Activated T-helper 2 cell treated with anti-CD3 and anti-CD28 coated beads, Interferon-gamma antibody, Interleukin-2, Interleukin-4, amounts not matched to agents 10 μg/mL and 5 μg/mL and 100 μg/mL, durations not matched to agents 14 hours and 24 hours and 36 hours (primary cell): ENCODE measurements around the gene CASP6. TPM values are rescaled to one million over a fixed set of nuclear protein-coding genes. Genes with fewer than 3 reads are reported as not detected.

Experiments
- DNase-seq: peaks from one replicate; pipeline ENCODE4 v3.0.0; 2021; ENCODE audit warnings: low spot score
- H3K27ac Mint-ChIP-seq: one replicate; pipeline ENCODE4 v1.8.0; 2021; ENCODE audit warnings: mixed read lengths
- H3K27me3 Mint-ChIP-seq: one replicate; pipeline ENCODE4 v1.8.0; 2021; ENCODE audit warnings: low read depth, mixed read lengths
- H3K36me3 Mint-ChIP-seq: one replicate; pipeline ENCODE4 v1.8.0; 2021; ENCODE audit warnings: low read depth, mixed read lengths
- H3K4me1 Mint-ChIP-seq: one replicate; pipeline ENCODE4 v1.8.0; 2021; ENCODE audit warnings: low read depth, mixed read lengths
- H3K4me3 Mint-ChIP-seq: one replicate; pipeline ENCODE4 v1.8.0; 2021; ENCODE audit warnings: low read depth, mild to moderate bottlenecking, moderate library complexity, mixed read lengths
- H3K9me3 Mint-ChIP-seq: one replicate; pipeline ENCODE4 v1.8.0; 2021; ENCODE audit warnings: mixed read lengths
- intact Hi-C: fragments of 100-400 bp; cut with micrococcal nuclease; formaldehyde crosslinking; loops from one replicate; pipeline ENCODE4 v1.15.1; 2023
- total RNA-seq: library from RNA; stranded (reverse); gene quantifications from 2 replicates; pipeline ENCODE4 v1.2.3, GENCODE V29; 2022

The CASP6 gene
- total RNA-seq, 1 donor from 2014 or later = 31.8 TPM

DNA sequence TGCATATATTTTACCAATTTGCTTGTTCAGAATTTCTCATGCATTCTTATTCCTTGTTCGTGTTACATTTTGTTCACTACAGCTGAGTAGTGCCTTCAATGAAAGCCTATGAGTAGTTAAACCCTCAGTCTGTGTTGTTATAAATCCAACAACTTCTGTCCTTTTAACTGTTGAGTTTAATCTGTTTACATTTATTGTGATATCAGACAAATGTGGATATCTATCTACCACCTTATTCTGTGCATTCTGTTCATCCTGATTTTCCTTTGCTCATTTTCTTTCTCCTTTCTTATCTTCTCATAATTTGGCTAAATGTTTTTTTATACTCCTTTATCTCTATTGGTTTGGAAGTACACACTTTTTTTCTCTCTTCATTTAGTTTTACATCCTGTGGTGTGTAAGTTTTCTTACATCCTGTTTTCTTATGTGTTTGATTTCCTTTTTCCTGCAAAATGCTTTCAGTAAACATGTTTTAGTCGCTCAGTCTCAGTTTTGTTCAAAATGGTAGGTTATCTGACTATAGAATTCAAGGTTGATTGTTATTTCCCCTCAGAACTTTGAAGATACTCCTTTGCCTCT is 54.2 kb downstream of the CASP6 start:
- H3K4me1 Mint-ChIP-seq = peaks cover 27% of the 10 kb centered on the region
- H3K27me3 Mint-ChIP-seq = no peaks in the 10 kb centered on the region
- intact Hi-C loops = loop anchor here (2.0 to 5.0 kb wide), 3 partner anchors 72 to 217 kb away; partner anchors contain the start of genes MCUB and SEC24B
- peak overlapping the region; percentile 82 for H3K27ac Mint-ChIP-seq
- peak overlapping the region; percentile 53 for H3K4me3 Mint-ChIP-seq
- peaks cover 18% of the 10 kb centered on the region for H3K9me3 Mint-ChIP-seq
- peaks cover 26% of the 10 kb centered on the region for H3K36me3 Mint-ChIP-seq
- DNase-seq = no peak

- DNase-seq = no peak
- Mint-ChIP-seq H3K27me3 (no peaks in the 10 kb centered on the region), H3K36me3 (peaks cover 26% of the 10 kb centered on the region), H3K4me3 (peak overlapping the region; percentile 44), H3K9me3 (peaks cover 18% of the 10 kb centered on the region), H3K27ac (peak overlapping the region; percentile 82), H3K4me1 (peaks cover 27% of the 10 kb centered on the region)
- intact Hi-C loops = loop anchor here (2.0 to 5.0 kb wide), 3 partner anchors 71 to 216 kb away; partner anchors contain the start of genes MCUB and SEC24B
Measured at GRCh38 chr4:109648266-109648996, 54.8 kb downstream of the CASP6 start.

- Mint-ChIP-seq H3K36me3 (peaks cover 8% of the 10 kb centered on the region), H3K4me1 (peaks cover 30% of the 10 kb centered on the region)
- intact Hi-C loops = loop anchor here (5.0 kb wide), 2 partner anchors 69 to 214 kb away; partner anchors contain the start of gene SEC24B
Measured at GRCh38 chr4:109645874-109646710, 57.2 kb downstream of the CASP6 start.

DNA sequence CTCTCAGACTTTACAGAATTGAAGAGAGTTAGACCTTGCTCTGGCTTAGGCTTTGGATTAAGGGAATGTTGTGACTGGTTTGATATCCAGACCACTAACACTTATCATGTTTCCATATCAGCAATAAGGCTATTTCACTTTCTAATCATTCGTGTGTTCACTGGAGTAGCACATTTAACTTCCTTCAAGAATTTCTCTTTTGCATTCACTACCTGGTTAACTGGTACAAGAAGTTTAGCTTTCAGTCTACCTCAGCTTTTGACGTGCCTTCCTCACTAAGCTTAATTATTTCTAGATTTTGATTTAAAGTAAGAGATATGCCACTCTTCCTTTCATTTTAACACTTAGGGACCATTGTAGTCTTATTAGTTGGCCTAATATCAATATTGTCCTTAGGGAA is 62.6 kb downstream of the CASP6 start:
- Mint-ChIP-seq H3K27me3 (no peaks in the 10 kb centered on the region), H3K9me3 (peaks cover 13% of the 10 kb centered on the region), H3K4me1 (peaks cover 10% of the 10 kb centered on the region), H3K4me3 (no peak overlapping the region), H3K27ac (no peak overlapping the region), H3K36me3 (peaks cover 20% of the 10 kb centered on the region)
- intact Hi-C loops = no loop called here
- no peak for DNase-seq

More at GRCh38 chr4:109645874-109646710, 57.2 kb downstream of the CASP6 start:
- DNase-seq = no peak
- H3K27ac Mint-ChIP-seq = no peak overlapping the region
- H3K9me3 Mint-ChIP-seq = peaks cover 11% of the 10 kb centered on the region
- H3K27me3 Mint-ChIP-seq = no peaks in the 10 kb centered on the region
- no peak overlapping the region for H3K4me3 Mint-ChIP-seq

Other genes starting within 250 kb of the CASP6 start
- gene MCUB, start 143.2 kb downstream of the CASP6 start, total RNA-seq = 30.1 and 37.1 TPM in 2 replicates
- 7.9 and 10.4 TPM in 2 replicates for gene PLA2G12A, start 26.6 kb upstream of the CASP6 start, total RNA-seq
- 0.21 and 0.62 TPM in 2 replicates for gene CFI, start 98.6 kb upstream of the CASP6 start, total RNA-seq
- 43.6 and 44.8 TPM in 2 replicates for gene GAR1, start 112.3 kb upstream of the CASP6 start, total RNA-seq
- 0.16 TPM in 1 of 2 replicates, not detected in the other for gene RRH, start 124.5 kb upstream of the CASP6 start, total RNA-seq
- 0.05 and 0.07 TPM in 2 replicates for gene LRIT3, start 144.7 kb upstream of the CASP6 start, total RNA-seq
- not detected in 2 replicates for gene EGF, start 209.4 kb upstream of the CASP6 start, total RNA-seq